Fibroblast of lung (primary cell): ENCODE results near the gene RAB3IP. TPM values are rescaled to one million over a fixed set of nuclear protein-coding genes. Genes with fewer than 3 reads are reported as not detected.

Experiments
- DNase-seq, 2 donors: peaks; one replicate each; pipeline versions ENCODE4 v3.0.0 to v3.0.0-alpha.2; 2010; ENCODE audit warnings: low read depth in 2 of 2
- H2AFZ ChIP-seq: 2 replicates; pipeline ENCODE4 v1.5.1; 2012; ENCODE audit warnings: low read length, control low read depth, inconsistent platforms
- H3K27ac ChIP-seq: 2 replicates; pipeline ENCODE4 v1.5.1; 2011; ENCODE audit warnings: low read length, control low read depth; ENCODE audit not compliant: insufficient read depth
- H3K27me3 ChIP-seq: 2 replicates; pipeline ENCODE4 v1.5.1; 2011; ENCODE audit warnings: mild to moderate bottlenecking, low read length; ENCODE audit not compliant: control insufficient read depth, insufficient read depth
- H3K36me3 ChIP-seq: 2 replicates; pipeline ENCODE4 v1.5.1; 2011; ENCODE audit warnings: low read length; ENCODE audit not compliant: control insufficient read depth, insufficient read depth
- H3K4me1 ChIP-seq: 2 replicates; pipeline ENCODE4 v1.5.1; 2011; ENCODE audit warnings: low read length; ENCODE audit not compliant: control insufficient read depth, insufficient read depth; ENCODE audit errors: extremely low read depth
- H3K4me2 ChIP-seq: 2 replicates; pipeline ENCODE4 v1.5.1; 2011; ENCODE audit warnings: low read length, control low read depth; ENCODE audit not compliant: insufficient read depth; ENCODE audit errors: extremely low read depth
- H3K4me3 ChIP-seq, 4 experiments: fragments of 200-600 bp in 1 of 4; sonication (generic) in 1 of 4; replicated peaks in 1 of 4; 2 replicates each; pipeline ENCODE4 v1.5.1; 2011 to 2016; ENCODE audit warnings: low read length in 4 of 4, low read depth in 3 of 4, mild to moderate bottlenecking in 3 of 4, control low read depth in 2 of 4, inconsistent platforms in 1 of 4, mixed read lengths in 1 of 4; ENCODE audit not compliant: insufficient read depth in 1 of 4; ENCODE audit errors: control extremely low read depth in 1 of 4
- H3K79me2 ChIP-seq: 2 replicates; pipeline ENCODE4 v1.5.1; 2012; ENCODE audit warnings: mild to moderate bottlenecking, low read length, inconsistent platforms; ENCODE audit not compliant: control insufficient read depth, insufficient read depth
- H3K9ac ChIP-seq: 2 replicates; pipeline ENCODE4 v1.5.1; 2011; ENCODE audit warnings: mild to moderate bottlenecking, low read length, control low read depth; ENCODE audit not compliant: insufficient read depth
- H3K9me3 ChIP-seq: 2 replicates; pipeline ENCODE4 v1.5.1; 2012; ENCODE audit warnings: low read depth, low read length; ENCODE audit not compliant: control insufficient read depth, insufficient read depth
- H4K20me1 ChIP-seq: 2 replicates; pipeline ENCODE4 v1.5.1; 2011; ENCODE audit warnings: low read length; ENCODE audit not compliant: control insufficient read depth, insufficient read depth; ENCODE audit errors: extremely low read depth
- EZH2 ChIP-seq: IDR thresholded peaks from 2 replicates; pipeline ENCODE4 v1.5.1; 2012; ENCODE audit warnings: low read length, control low read depth, mild to moderate bottlenecking; ENCODE audit errors: missing control alignments
- polyA plus RNA-seq, 2 donors: library from polyadenylated mRNA; depleted of rRNA in 1 of 2; stranded (reverse) in 1 of 2; unstranded in 1 of 2; fragments of >200 nt; gene quantifications; 2 replicates each; pipeline ENCODE4 v1.2.1, GENCODE V29; 2011 to 2012; ENCODE audit warnings: missing spikeins in 1 of 2
- total RNA-seq: library from RNA; depleted of rRNA; stranded (reverse); fragments of >200 nt; gene quantifications from 2 replicates; pipeline ENCODE4 v1.2.1, GENCODE V29; 2014
- TF ChIP-seq, protein P1 (sequence below), 2 donors: IDR thresholded peaks in 1 of 2; conservative IDR thresholded peaks in 1 of 2; 1 replicate in 1 of 2; 2 replicates in 1 of 2; pipeline ENCODE4 v1.5.1; 2011 to 2012; ENCODE audit warnings: low read length in 2 of 2, control low read depth in 1 of 2, inconsistent platforms in 1 of 2, low read depth in 1 of 2, mild to moderate bottlenecking in 1 of 2

The RAB3IP gene
- total and polyA plus RNA-seq, 2 donors (not counting 1 experiment from before 2014, with no cell fraction given): 2.0 to 6.3 TPM

DNA sequence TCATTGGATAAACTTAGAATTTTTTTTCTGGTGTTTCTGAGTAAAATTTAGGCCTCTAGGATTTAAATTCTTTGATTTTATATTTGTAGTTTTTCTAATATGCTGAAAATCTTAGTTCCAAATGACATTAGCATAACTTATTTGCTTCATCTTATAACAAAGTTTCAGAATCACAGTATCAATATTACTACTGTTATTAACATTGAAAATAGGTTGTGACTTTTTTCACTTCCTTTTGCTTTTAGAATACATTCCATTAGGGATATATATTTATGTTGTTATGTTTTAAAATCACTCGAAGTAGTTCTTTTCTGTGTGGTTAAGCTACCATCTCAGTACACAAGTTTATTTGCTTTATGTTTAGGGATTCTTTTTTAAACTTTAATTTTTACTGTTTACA, 12.8 kb downstream of the RAB3IP start:
- Histone ChIP-seq H3K79me2 (no peaks in the 10 kb centered on the region), H2AFZ (no peak overlapping the region), H3K9me3 (no peaks in the 10 kb centered on the region), H4K20me1 (no peaks in the 10 kb centered on the region), H3K4me2 (no peak overlapping the region), H3K4me3 (no peak overlapping the region), H3K4me1 (no peaks in the 10 kb centered on the region), H3K9ac (no peak overlapping the region), H3K27me3 (no peaks in the 10 kb centered on the region), H3K36me3 (no peaks in the 10 kb centered on the region), H3K27ac (no peak overlapping the region)
- TF ChIP-seq, protein P1, sequence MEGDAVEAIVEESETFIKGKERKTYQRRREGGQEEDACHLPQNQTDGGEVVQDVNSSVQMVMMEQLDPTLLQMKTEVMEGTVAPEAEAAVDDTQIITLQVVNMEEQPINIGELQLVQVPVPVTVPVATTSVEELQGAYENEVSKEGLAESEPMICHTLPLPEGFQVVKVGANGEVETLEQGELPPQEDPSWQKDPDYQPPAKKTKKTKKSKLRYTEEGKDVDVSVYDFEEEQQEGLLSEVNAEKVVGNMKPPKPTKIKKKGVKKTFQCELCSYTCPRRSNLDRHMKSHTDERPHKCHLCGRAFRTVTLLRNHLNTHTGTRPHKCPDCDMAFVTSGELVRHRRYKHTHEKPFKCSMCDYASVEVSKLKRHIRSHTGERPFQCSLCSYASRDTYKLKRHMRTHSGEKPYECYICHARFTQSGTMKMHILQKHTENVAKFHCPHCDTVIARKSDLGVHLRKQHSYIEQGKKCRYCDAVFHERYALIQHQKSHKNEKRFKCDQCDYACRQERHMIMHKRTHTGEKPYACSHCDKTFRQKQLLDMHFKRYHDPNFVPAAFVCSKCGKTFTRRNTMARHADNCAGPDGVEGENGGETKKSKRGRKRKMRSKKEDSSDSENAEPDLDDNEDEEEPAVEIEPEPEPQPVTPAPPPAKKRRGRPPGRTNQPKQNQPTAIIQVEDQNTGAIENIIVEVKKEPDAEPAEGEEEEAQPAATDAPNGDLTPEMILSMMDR (conservative IDR thresholded peaks at IDR 0.05 in 1 of 2, IDR thresholded peaks at IDR 0.05 in 1 of 2; ENCODE audit: low read depth in 1 of 2, low read length in 2 of 2): no peak
- TF ChIP-seq EZH2: no peak
- no peak for DNase-seq

DNA sequence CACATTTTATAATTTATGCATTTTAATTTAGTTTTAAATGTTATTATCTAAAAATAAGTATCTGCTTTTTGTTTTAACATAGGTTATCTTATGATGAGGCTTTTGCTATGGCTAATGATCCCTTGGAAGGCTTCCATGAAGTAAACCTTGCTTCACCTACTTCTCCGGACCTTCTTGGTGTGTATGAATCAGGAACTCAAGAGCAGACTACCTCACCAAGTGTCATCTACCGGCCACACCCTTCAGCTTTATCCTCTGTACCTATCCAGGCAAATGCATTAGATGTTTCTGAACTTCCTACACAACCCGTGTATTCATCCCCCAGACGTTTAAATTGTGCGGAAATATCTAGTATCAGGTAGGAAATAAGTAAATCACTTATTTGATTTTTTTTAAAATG, 16.6 kb downstream of the RAB3IP start:
- no peaks in the 10 kb centered on the region for H3K27me3 ChIP-seq
- H3K4me2 ChIP-seq: no peak overlapping the region
- no peaks in the 10 kb centered on the region for H3K4me1 ChIP-seq
- H4K20me1 ChIP-seq: no peaks in the 10 kb centered on the region
- no peaks in the 10 kb centered on the region for H3K79me2 ChIP-seq
- no peak for TF ChIP-seq EZH2
- TF ChIP-seq, protein P1 (conservative IDR thresholded peaks at IDR 0.05 in 1 of 2, IDR thresholded peaks at IDR 0.05 in 1 of 2; ENCODE audit: low read depth in 1 of 2, low read length in 2 of 2): no peak
- H3K27ac ChIP-seq: no peak overlapping the region
- H3K4me3 ChIP-seq: no peak overlapping the region
- no peak overlapping the region for H2AFZ ChIP-seq
- no peak for DNase-seq
- H3K9ac ChIP-seq: no peak overlapping the region
- no peaks in the 10 kb centered on the region for H3K36me3 ChIP-seq
- H3K9me3 ChIP-seq: no peaks in the 10 kb centered on the region

DNA sequence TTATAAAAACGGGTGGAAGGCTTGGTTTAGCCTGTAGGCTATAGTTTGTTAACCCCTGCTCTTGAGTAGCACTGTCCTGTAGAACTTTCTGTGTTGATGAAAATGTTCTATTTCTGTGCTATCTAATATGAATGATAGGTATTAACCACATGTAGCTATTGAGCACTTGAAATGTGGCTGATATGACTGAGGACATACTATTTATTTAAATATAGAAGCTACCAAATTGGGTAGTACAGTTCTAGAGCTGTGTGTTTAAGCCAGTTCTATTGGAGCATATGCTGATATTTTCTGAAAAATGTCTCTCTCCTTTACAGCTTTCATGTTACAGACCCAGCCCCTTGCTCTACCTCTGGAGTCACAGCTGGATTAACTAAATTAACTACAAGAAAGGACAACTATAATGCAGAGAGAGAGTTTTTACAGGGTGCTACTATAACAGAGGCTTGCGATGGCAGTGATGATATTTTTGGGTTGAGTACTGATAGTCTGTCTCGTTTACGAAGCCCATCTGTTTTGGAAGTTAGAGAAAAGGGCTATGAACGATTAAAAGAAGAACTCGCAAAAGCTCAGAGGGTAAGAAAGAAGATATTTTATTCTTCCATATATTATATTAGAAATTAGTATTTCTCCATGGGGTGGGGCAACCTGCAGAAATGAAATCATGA, 17.6 kb downstream of the RAB3IP start:
- Histone ChIP-seq H3K4me3 (no peak overlapping the region), H3K4me1 (no peaks in the 10 kb centered on the region), H2AFZ (no peak overlapping the region), H3K36me3 (no peaks in the 10 kb centered on the region), H3K79me2 (no peaks in the 10 kb centered on the region), H4K20me1 (no peaks in the 10 kb centered on the region), H3K27ac (no peak overlapping the region), H3K9me3 (no peaks in the 10 kb centered on the region), H3K9ac (no peak overlapping the region), H3K4me2 (no peak overlapping the region), H3K27me3 (no peaks in the 10 kb centered on the region)
- TF ChIP-seq, protein P1 (conservative IDR thresholded peaks at IDR 0.05 in 1 of 2, IDR thresholded peaks at IDR 0.05 in 1 of 2; ENCODE audit: low read depth in 1 of 2, low read length in 2 of 2): no peak
- TF ChIP-seq EZH2: no peak
- DNase-seq: no peak
